H1 (cell line): ENCODE results near the gene KSR2. TPM values are rescaled to one million over a fixed set of nuclear protein-coding genes. Genes with fewer than 3 reads are reported as not detected.

ENCODE experiments used
- JUND ChIP-seq: IDR thresholded peaks from 2 replicates; pipeline ENCODE4 v1.6.1; 2011; ENCODE audit warnings: mild to moderate bottlenecking, improper control_type of control experiment, low read length
- PHF8 ChIP-seq: fragments of 200-600 bp; sonication (generic); conservative IDR thresholded peaks from 2 replicates; pipeline ENCODE4 v1.7.1; 2012; ENCODE audit warnings: low read depth, mild to moderate bottlenecking, inconsistent platforms, low read length, moderate library complexity
- TCF12 ChIP-seq: IDR thresholded peaks from 2 replicates; pipeline ENCODE4 v1.6.1; 2011; ENCODE audit warnings: low read depth, mild to moderate bottlenecking, low read length
- polyA plus RNA-seq, 7 experiments: library from polyadenylated mRNA; depleted of rRNA in 3 of 7; stranded (reverse) in 5 of 7; unstranded in 2 of 7; fragments of >200 nt in 5 of 7; fragments of 200-250 nt in 2 of 7; gene quantifications; 1 replicate in 5 of 7; 2 replicates in 1 of 7; 4 replicates in 1 of 7; pipeline versions ENCODE4 v1.2.1 to v1.2.3, GENCODE V29; 2011 to 2013; ENCODE audit warnings: missing spikeins in 2 of 7, mixed read lengths in 2 of 7
- total RNA-seq: library from RNA; stranded (reverse); fragmentation: NEBNext Ultra II Directional; extraction: Animal tissue kit (Norgen Biotek cat#: 25700); gene quantifications from 2 replicates; pipeline ENCODE4 v1.2.1, GENCODE V29; 2021

Gene KSR2
- total and polyA plus RNA-seq, 2 of the 8 experiments (the other 6 are each of a cell fraction or from before 2014, with no cell fraction given): 0.74 to 2.2 TPM

- TF ChIP-seq JUND: no peak
- no peak for TF ChIP-seq PHF8
- no peak for TF ChIP-seq TCF12
- TF ChIP-seq, all 59 proteins: peak for 0
Measured at GRCh38 chr12:117903110-117903840, 65.5 kb downstream of the KSR2 start (continued).
